Measurements from ENCODE around the gene ARIH2. TPM values are rescaled to one million over a fixed set of nuclear protein-coding genes. Genes with fewer than 3 reads are reported as not detected.

Gene ARIH2
- total and polyA plus RNA-seq, 9 of the 15 experiments (the other 6 are each of a cell fraction or from before 2014, with no cell fraction given), result 27.0 to 120 (median 108) TPM

GRCh38 chr3:49028673-49029562 is 110.3 kb downstream of the ARIH2 start, which contains the start of gene IMPDH2 (continued):
- TF ChIP-seq ATF6 (CRISPR knock-in tag; IDR thresholded peaks at IDR 0.05), result no peak; the same call in 1 of the 2 replicates
- no peak for TF ChIP-seq STAT5B (CRISPR knock-in tag; IDR thresholded peaks at IDR 0.05)
- peak; percentile 72 to 84 for TF ChIP-seq MAZ (CRISPR knock-in tag; conservative IDR thresholded peaks at IDR 0.05 in 1 of 2, IDR thresholded peaks at IDR 0.05 in 1 of 2)
- TF ChIP-seq KAT2B (IDR thresholded peaks at IDR 0.05; ENCODE audit: low read depth, low read length), result no peak
- peak; percentile 99 for TF ChIP-seq CREM (IDR thresholded peaks at IDR 0.05; ENCODE audit: low read depth)
- TF ChIP-seq ZNF274 (IDR thresholded peaks at IDR 0.05; ENCODE audit: borderline replicate concordance, low read depth, low read length), result no peak
- TF ChIP-seq XRCC5 (IDR thresholded peaks at IDR 0.05; ENCODE audit: low read depth, low read length), result no peak
- peak; percentile 86 for TF ChIP-seq CXXC5 (CRISPR knock-in tag; IDR thresholded peaks at IDR 0.05)
- TF ChIP-seq E2F5 (CRISPR knock-in tag; IDR thresholded peaks at IDR 0.05), result 0 out of 2 replicates have a peak, but pooled peaks have one; percentile 31
- no peak for TF ChIP-seq NFATC3 (IDR thresholded peaks at IDR 0.05)
- no peak for TF ChIP-seq NR3C1 (CRISPR knock-in tag; IDR thresholded peaks at IDR 0.05)
- TF ChIP-seq MXI1 (IDR thresholded peaks at IDR 0.05; ENCODE audit: low read depth, low read length), result peak; percentile 67; the same call in 1 of the 2 replicates
- TF ChIP-seq ZNF318 (IDR thresholded peaks at IDR 0.05; ENCODE audit: borderline replicate concordance in 1 of 2, low read depth in 1 of 2), result no peak
- no peak for TF ChIP-seq NR2F6 (CRISPR knock-in tag; IDR thresholded peaks at IDR 0.05)
